ENCODE measurements around the gene INSIG2. TPM values are rescaled to one million over a fixed set of nuclear protein-coding genes. Genes with fewer than 3 reads are reported as not detected.

INSIG2 gene
- total and polyA plus RNA-seq, 9 of the 15 experiments (the other 6 are each of a cell fraction or from before 2014, with no cell fraction given), result 1.5 to 34.2 (median 6.4) TPM

DNA sequence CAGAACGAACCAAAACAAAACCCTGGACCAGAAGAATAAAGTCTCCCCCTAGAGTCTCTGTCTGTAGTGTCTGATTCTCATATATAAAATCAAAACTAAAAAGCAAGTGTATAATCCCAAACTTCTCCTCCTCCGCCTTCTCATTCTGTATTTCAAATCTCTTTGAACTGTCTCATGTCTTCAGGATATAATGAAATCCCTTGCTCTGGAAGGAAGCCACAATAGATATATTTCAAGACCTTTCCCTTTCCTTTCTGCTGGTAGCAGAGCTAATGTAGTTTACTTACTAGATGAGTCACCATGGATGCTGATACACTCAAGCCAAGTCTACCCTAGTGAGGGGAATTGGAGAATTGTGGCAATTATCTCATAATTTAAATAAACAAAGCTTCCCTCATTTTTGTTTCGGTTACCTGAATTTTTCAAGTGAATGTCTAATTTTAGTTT, 40.9 kb upstream of the INSIG2 start:
- Histone ChIP-seq H3K79me2 (ENCODE audit: control insufficient read depth, insufficient read depth, low read length) (no peaks in the 10 kb centered on the region), H3K27me3 (ENCODE audit: control insufficient read depth in 2 of 2, insufficient read depth in 2 of 2, low read length in 2 of 2) (peaks cover 0 to 3% of the 10 kb centered on the region in 2 experiments; a peak in 1 of 5 replicates), H3K9me1 (ENCODE audit: control insufficient read depth, insufficient read depth, low read length) (no peaks in the 10 kb centered on the region), H3K4me3 (no peak overlapping the region), H3K9me3 (replicated peaks; ENCODE audit: control insufficient read depth, insufficient read depth, low read depth, low read length) (no peaks in the 10 kb centered on the region), H2AFZ (ENCODE audit: low read depth, low read length) (no peak overlapping the region), H3K4me2 (ENCODE audit: insufficient read depth, low read length) (no peak overlapping the region), H3K4me1 (replicated peaks in 1 of 2; ENCODE audit: control insufficient read depth in 2 of 2, insufficient read depth in 2 of 2, low read length in 2 of 2) (no peaks in the 10 kb centered on the region), H4K20me1 (replicated peaks; ENCODE audit: control insufficient read depth, insufficient read depth, low read length) (no peaks in the 10 kb centered on the region), H3K36me3 (ENCODE audit: control insufficient read depth, insufficient read depth, low read length) (no peaks in the 10 kb centered on the region), H3K9ac (ENCODE audit: insufficient read depth in 1 of 2, low read depth in 2 of 2, low read length in 2 of 2) (no peak overlapping the region), H3K27ac (ENCODE audit: extremely low read depth, low read depth, low read length) (no peak overlapping the region)
- ATAC-seq (no peak), FAIRE-seq (no peak), DNase-seq (ENCODE audit: extremely low read depth in 1 of 4, low spot score in 3 of 4) (no peak)
- WGBS (ENCODE audit: insufficient coverage, low coverage, missing lambda C conversion rate), result 2% methylated on average over 3 of the region's 3 CpGs
- ChIA-PET CTCF (ENCODE audit: low intra/inter-chr PET ratio) (interaction anchor here (0.6 to 2.1 kb wide), 5 partner anchors 174 to 818 kb away, joined by 3 to 8 read pairs (median 4); no protein-coding TSS in a partner anchor), POLR2A (no interaction called here)
- TF ChIP-seq, protein P1, sequence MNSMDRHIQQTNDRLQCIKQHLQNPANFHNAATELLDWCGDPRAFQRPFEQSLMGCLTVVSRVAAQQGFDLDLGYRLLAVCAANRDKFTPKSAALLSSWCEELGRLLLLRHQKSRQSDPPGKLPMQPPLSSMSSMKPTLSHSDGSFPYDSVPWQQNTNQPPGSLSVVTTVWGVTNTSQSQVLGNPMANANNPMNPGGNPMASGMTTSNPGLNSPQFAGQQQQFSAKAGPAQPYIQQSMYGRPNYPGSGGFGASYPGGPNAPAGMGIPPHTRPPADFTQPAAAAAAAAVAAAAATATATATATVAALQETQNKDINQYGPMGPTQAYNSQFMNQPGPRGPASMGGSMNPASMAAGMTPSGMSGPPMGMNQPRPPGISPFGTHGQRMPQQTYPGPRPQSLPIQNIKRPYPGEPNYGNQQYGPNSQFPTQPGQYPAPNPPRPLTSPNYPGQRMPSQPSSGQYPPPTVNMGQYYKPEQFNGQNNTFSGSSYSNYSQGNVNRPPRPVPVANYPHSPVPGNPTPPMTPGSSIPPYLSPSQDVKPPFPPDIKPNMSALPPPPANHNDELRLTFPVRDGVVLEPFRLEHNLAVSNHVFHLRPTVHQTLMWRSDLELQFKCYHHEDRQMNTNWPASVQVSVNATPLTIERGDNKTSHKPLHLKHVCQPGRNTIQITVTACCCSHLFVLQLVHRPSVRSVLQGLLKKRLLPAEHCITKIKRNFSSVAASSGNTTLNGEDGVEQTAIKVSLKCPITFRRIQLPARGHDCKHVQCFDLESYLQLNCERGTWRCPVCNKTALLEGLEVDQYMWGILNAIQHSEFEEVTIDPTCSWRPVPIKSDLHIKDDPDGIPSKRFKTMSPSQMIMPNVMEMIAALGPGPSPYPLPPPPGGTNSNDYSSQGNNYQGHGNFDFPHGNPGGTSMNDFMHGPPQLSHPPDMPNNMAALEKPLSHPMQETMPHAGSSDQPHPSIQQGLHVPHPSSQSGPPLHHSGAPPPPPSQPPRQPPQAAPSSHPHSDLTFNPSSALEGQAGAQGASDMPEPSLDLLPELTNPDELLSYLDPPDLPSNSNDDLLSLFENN (IDR thresholded peaks at IDR 0.05; ENCODE audit: low read depth in 2 of 2, low read length in 2 of 2), result no peak
- intact Hi-C loops (cut with micrococcal nuclease), result loop anchor here (1.0 to 5.0 kb wide), 2 partner anchors 155 to 818 kb away; no protein-coding TSS in a partner anchor
- BruUV-seq (replicated peaks), result no TSS peak
- in situ Hi-C loops (cut with MboI), result no loop called here
